Panc1 (cell line): Measurements from ENCODE around the gene GZMM.

Experiments used
- POLR2AphosphoS5 ChIP-seq: IDR thresholded peaks from 2 replicates; pipeline ENCODE4 v1.6.1; 2012; ENCODE audit warnings: mild to moderate bottlenecking, low read depth, low read length, moderate library complexity
- TF ChIP-seq, protein P1 (sequence below): fragments of 450-650 bp; IDR thresholded peaks from 2 replicates; pipeline ENCODE4 v1.5.1; 2017; ENCODE audit warnings: mild to moderate bottlenecking

DNA sequence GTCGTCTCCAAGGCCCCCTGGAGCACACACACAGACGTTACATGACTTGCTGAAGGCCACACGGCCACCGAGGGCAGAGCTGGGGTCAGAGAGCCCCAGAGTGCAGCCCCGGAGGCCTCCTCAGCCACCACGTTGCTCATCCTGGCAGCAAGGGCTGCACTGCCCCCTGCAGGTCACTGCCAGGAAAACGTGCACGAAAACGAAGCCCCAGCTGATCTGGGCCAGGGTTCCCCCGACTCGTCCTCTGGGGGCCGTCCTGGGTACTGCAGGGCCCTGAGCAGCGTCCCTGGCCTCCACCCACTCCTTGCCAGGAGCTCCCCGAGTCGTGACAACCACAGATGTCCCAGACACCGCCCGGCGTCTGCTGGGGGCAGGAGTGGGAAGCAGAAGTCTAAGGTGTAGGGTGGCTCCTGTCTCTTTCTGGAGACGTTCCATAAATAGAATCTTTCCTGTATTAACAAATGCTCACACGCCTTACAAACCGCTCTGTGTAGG, 33.2 kb upstream of the GZMM start:
- TF ChIP-seq POLR2AphosphoS5: no peak
- TF ChIP-seq, protein P1, sequence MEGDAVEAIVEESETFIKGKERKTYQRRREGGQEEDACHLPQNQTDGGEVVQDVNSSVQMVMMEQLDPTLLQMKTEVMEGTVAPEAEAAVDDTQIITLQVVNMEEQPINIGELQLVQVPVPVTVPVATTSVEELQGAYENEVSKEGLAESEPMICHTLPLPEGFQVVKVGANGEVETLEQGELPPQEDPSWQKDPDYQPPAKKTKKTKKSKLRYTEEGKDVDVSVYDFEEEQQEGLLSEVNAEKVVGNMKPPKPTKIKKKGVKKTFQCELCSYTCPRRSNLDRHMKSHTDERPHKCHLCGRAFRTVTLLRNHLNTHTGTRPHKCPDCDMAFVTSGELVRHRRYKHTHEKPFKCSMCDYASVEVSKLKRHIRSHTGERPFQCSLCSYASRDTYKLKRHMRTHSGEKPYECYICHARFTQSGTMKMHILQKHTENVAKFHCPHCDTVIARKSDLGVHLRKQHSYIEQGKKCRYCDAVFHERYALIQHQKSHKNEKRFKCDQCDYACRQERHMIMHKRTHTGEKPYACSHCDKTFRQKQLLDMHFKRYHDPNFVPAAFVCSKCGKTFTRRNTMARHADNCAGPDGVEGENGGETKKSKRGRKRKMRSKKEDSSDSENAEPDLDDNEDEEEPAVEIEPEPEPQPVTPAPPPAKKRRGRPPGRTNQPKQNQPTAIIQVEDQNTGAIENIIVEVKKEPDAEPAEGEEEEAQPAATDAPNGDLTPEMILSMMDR: peak; percentile 96
